GM15510 (cell line): ENCODE data around the gene SV2C.

Experiments used
- POLR2A ChIP-seq: IDR thresholded peaks from 3 replicates; pipeline ENCODE4 v1.6.1; 2011; ENCODE audit warnings: borderline replicate concordance; ENCODE audit not compliant: insufficient read length; ENCODE audit errors: extremely low read depth

Gene SV2C

GRCh38 chr5:76305269-76305668, 222.1 kb downstream of the SV2C start:
- TF ChIP-seq POLR2A = no peak

- no peak for TF ChIP-seq POLR2A
These were observed 222.6 kb downstream of the SV2C start for GRCh38 chr5:76305775-76306174.

- TF ChIP-seq POLR2A = no peak
These were observed 227.0 kb downstream of the SV2C start for GRCh38 chr5:76310208-76310607.

GRCh38 chr5:76312783-76313182, 229.6 kb downstream of the SV2C start:
- TF ChIP-seq POLR2A = no peak

- no peak for TF ChIP-seq POLR2A
These were observed 231.5 kb downstream of the SV2C start for GRCh38 chr5:76314643-76315042.

GRCh38 chr5:76319673-76320072, 236.5 kb downstream of the SV2C start:
- TF ChIP-seq POLR2A = no peak

GRCh38 chr5:76325326-76325725, 242.1 kb downstream of the SV2C start:
- no peak for TF ChIP-seq POLR2A

GRCh38 chr5:76325876-76326491, 242.8 kb downstream of the SV2C start:
- TF ChIP-seq POLR2A = no peak

- TF ChIP-seq POLR2A = no peak
These were observed 243.6 kb downstream of the SV2C start for GRCh38 chr5:76326577-76327302.

- no peak for TF ChIP-seq POLR2A
These were observed 246.2 kb downstream of the SV2C start for GRCh38 chr5:76329346-76329745.

- no peak for TF ChIP-seq POLR2A
These were observed 247.9 kb downstream of the SV2C start for GRCh38 chr5:76331126-76331525.

- no peak for TF ChIP-seq POLR2A
These were observed 248.9 kb downstream of the SV2C start for GRCh38 chr5:76332102-76332501.

- TF ChIP-seq POLR2A = no peak
These were observed 249.5 kb downstream of the SV2C start for GRCh38 chr5:76332611-76333205.

- TF ChIP-seq POLR2A = no peak
These were observed 250.4 kb downstream of the SV2C start for GRCh38 chr5:76333571-76333970.

GRCh38 chr5:76334574-76334973, 251.4 kb downstream of the SV2C start:
- TF ChIP-seq POLR2A = no peak

GRCh38 chr5:76337953-76338451, 254.8 kb downstream of the SV2C start:
- TF ChIP-seq POLR2A = no peak
